Fibroblast of villous mesenchyme (primary cell): ENCODE results near the gene LRP1B. TPM values are rescaled to one million over a fixed set of nuclear protein-coding genes. Genes with fewer than 3 reads are reported as not detected.
"Not testable (repeated sequence)": the region's sequence is repeated elsewhere in the genome, so short reads cannot be mapped to it uniquely, and the experiment has no call there.

Experiments used
- DNase-seq: peaks from one replicate; pipeline ENCODE4 v3.0.0-alpha.2; 2010; ENCODE audit warnings: low read depth
- H3K4me3 ChIP-seq: 2 replicates; pipeline ENCODE4 v1.5.1; 2011; ENCODE audit warnings: low read depth, mild to moderate bottlenecking, low read length
- total RNA-seq: library from RNA; depleted of rRNA; stranded (reverse); fragments of >200 nt; gene quantifications from 2 replicates; pipeline ENCODE4 v1.2.3, GENCODE V29; 2012
- TF ChIP-seq, protein P1 (sequence below): IDR thresholded peaks from 2 replicates; pipeline ENCODE4 v1.5.1; 2012; ENCODE audit warnings: low read depth, mild to moderate bottlenecking, low read length; ENCODE audit not compliant: insufficient read depth

Gene LRP1B
- total RNA-seq, 1 donor, result 2.2 TPM

DNA sequence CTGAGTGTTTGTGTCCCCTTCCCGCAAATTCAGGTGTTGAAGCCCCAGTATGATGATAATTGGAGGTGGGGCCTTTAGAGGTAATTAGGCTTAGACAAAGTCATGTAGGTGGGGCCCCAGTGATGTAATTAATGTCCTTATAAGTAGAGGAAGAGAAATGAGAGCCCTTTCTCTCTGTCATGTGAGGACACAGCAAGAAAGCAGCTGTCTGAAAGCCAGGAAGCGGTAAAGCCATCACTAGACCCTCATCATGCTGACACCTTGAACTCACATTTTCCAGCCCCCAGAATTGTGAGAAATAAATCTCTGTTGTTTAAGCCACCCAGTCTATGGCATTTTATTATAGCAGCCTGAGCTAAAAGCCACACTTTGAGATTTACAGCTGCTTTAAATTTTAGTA is 1580.0 kb downstream of the LRP1B start:
- no peak for DNase-seq
- H3K4me3 ChIP-seq, result no peak overlapping the region
- TF ChIP-seq, protein P1, sequence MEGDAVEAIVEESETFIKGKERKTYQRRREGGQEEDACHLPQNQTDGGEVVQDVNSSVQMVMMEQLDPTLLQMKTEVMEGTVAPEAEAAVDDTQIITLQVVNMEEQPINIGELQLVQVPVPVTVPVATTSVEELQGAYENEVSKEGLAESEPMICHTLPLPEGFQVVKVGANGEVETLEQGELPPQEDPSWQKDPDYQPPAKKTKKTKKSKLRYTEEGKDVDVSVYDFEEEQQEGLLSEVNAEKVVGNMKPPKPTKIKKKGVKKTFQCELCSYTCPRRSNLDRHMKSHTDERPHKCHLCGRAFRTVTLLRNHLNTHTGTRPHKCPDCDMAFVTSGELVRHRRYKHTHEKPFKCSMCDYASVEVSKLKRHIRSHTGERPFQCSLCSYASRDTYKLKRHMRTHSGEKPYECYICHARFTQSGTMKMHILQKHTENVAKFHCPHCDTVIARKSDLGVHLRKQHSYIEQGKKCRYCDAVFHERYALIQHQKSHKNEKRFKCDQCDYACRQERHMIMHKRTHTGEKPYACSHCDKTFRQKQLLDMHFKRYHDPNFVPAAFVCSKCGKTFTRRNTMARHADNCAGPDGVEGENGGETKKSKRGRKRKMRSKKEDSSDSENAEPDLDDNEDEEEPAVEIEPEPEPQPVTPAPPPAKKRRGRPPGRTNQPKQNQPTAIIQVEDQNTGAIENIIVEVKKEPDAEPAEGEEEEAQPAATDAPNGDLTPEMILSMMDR, result no peak

DNA sequence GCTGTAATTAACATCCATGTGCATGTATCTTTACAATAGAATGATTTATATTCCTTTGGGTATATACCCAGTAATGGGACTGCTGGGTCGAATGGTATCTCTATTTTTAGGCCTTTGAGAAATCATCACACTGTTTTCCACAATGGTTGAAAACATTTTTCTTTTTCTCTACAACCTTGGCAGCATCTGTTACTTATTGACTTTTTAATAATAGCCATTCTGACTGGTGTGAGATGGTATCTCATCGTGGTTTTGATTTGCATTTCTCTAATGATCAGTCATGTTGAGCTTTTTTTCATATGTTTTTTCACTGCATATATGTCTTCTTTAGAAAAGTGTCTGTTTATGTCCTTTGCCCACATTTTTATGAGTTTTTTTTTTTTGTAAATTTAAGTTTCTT is 1586.0 kb downstream of the LRP1B start:
- H3K4me3 ChIP-seq, DNase-seq: not testable (repeated sequence)

DNA sequence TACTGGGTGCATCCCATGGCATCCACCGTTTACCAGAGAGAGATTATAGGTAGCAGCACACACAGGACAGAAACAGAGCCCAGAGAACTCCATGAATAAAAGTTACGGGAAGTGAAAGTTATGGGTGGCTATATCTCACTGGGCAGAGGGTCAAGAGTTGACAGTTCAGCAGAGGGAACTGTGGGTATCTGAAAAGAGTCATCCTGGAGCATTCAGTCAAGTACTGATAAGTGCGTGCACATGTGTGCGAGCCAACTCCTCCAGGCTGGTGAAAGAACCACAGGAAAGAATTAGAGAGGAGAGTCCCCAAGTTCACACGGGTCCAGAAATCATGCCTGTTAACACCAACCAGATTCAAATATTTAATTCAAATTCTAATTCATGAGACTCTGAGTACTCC is 1588.2 kb downstream of the LRP1B start:
- no peak overlapping the region for H3K4me3 ChIP-seq
- no peak for DNase-seq
- TF ChIP-seq, protein P1, result no peak

DNA sequence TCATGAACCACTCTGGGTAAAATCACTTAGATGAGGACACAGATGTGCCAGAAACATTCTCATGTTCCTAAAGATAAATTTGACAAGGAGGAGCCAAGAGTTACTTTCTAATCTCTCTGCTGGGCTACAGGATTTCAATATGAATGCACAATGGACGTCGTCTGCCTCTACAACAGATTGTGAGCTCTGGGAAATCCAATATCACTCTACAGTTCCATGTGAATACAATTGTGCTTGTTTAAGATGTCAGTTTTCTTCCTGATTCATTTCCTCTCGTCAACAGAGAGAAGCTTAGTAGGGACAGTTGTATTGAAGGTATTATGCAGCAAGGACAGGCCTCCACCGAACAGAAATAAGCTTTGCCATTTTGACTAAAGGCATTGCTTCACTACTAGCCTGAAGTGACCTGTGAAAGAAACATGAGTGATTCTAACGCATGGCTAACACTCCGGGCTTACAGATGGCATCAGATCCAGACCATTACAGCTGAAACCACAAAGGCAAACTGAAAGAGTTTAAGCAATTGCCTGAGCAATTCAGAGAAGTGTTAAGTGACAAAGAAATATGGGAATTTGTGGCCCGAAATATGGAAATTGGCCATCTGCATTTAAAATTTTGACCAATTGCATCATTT is 1591.5 kb downstream of the LRP1B start:
- TF ChIP-seq, protein P1, result no peak
- no peak overlapping the region for H3K4me3 ChIP-seq
- DNase-seq, result no peak

DNA sequence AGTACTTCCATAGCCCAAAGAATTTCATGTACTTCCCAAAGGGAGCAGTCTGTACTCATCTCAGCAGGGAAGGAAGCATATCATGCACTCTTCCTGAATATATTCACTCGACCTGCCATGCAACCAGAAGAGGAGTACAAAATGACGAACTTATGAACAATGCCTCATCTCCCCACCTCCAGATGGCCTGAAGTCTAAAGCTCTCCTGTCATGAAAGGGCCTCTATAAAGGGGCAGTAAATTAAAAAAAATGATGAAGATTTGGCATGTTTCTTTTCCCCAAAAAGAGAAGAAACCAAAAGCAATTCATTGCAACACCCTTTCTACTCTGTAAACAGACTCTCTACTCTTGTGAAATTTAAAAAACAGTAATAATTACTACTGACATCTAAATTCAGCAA is 1601.1 kb downstream of the LRP1B start:
- TF ChIP-seq, protein P1, result no peak
- H3K4me3 ChIP-seq, result no peak overlapping the region
- peak; percentile 2 for DNase-seq

DNA sequence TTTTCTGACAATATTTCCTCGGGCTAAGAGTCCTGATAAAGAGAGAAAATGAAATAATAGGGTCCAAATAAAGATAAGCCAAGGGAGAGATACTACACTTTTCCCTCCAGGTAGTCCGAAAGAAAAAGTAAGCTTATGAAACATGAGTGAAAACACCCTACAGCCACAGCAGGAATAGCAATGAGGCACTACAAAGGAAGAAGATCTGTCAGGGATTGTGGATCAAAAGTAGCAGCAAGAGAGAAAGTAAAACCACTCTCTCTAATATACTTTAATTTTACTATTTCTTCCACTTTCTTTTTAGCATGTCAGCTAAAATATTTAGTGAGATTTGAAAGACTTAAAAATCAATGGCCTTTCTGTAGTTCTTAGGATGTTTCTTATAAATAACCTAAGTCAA is 1601.8 kb downstream of the LRP1B start:
- DNase-seq, result no peak
- H3K4me3 ChIP-seq, result no peak overlapping the region
- TF ChIP-seq, protein P1, result no peak

DNA sequence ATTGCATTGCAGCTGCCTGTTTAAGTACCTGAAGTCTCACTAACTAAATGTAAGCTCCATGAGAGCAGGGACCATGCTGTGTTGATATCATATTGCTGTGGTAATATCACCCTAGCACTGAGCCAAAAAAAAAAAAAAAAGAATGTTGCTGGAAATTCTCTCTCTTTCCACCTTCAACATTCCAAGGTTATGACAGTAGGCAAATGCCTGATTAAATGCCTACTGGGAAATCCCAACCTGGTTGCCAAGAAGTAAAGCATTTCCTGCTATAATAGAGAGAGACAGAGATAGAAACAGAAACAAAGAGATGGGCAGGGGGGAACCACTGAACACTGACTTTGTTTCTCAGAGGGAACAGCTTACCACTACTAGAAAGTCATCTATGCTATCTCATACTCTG is 1604.2 kb downstream of the LRP1B start:
- no peak overlapping the region for H3K4me3 ChIP-seq
- TF ChIP-seq, protein P1, result no peak
- DNase-seq, result no peak
